Occipital lobe (tissue), 2 donors: ENCODE data around the gene MIPOL1. TPM values are rescaled to one million over a fixed set of nuclear protein-coding genes. Genes with fewer than 3 reads are reported as not detected.
"Not testable (repeated sequence)": the region's sequence is repeated elsewhere in the genome, so short reads cannot be mapped to it uniquely, and the experiment has no call there.

ENCODE experiments used
- DNase-seq: peaks from one replicate; lab custom pipeline; 2025; lab: John Stamatoyannopoulos, UW
- total RNA-seq: library from RNA; depleted of rRNA; stranded (reverse); fragments of >200 nt; gene quantifications from one replicate; pipeline ENCODE4 v1.2.3, GENCODE V29; 2014

MIPOL1 gene
- total RNA-seq, 1 donor from 2014 or later, result 29.9 TPM

- no peak for DNase-seq
Observed at GRCh38 chr14:37232907-37233481, 35.3 kb downstream of the MIPOL1 start.

- DNase-seq, result no peak
Observed at GRCh38 chr14:37234222-37234621, 36.5 kb downstream of the MIPOL1 start.

DNA sequence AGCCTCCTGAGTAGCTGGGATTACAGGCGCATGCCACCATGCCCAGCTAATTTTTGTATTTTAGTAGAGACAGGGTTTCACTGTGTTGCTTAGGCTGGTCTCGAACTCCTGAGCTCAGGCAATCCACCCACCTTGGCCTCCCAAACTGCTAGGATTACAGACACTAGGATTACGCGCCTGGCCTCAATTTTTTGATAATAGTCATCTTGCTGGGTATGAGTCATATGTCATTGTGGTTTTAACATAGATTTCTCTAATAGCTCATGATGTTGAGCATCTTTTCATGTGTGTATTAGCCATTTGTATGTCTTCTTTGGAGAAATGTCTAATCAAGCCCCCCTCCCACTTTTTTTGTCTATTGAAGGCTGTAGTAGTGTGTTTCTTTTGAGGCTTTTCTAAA is 38.3 kb downstream of the MIPOL1 start:
- not testable (repeated sequence) for DNase-seq

GRCh38 chr14:37237094-37237493 is 39.4 kb downstream of the MIPOL1 start:
- DNase-seq, result no peak

DNA sequence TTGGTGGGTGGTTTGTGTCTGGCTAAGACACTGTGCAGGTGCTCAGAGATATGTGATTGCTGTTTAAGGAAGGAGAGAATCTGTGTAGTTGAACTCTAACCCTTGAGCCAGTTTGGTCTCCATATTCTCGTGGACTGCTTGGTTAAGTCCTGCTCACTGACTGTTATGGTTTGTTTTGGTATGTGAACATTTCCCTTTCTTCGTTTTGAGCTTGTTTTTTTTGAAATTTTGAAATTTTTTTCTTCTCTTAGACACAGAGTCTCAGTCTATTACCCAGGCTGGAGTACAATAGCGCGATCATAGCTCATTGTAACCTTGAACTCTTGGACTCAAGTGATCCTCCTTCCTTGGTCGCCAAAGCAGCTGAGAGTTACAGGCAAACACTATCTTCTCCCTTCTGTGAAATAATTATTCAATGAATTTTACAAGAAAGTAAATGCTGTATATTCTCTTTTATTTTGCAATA is 40.0 kb downstream of the MIPOL1 start:
- no peak for DNase-seq

DNA sequence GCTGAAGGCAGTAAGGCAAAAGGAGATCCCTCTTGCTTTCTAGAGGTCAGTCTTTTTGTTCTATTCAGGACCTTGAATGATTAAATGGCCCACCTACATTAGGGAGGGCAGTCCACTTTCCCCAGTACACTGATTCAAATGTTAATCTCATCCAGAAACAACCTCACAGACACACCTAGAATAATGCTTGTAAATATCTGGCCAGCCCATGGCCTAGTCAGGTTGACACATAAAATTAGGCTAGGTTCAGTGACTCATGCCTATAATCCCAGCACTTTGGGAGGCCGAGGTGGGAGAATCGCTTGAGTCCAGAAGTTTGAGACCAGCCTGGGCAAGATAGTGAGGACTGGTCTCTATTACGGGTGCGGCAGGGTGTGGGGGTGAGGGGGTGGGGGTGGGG is 43.5 kb downstream of the MIPOL1 start:
- DNase-seq, result no peak

DNA sequence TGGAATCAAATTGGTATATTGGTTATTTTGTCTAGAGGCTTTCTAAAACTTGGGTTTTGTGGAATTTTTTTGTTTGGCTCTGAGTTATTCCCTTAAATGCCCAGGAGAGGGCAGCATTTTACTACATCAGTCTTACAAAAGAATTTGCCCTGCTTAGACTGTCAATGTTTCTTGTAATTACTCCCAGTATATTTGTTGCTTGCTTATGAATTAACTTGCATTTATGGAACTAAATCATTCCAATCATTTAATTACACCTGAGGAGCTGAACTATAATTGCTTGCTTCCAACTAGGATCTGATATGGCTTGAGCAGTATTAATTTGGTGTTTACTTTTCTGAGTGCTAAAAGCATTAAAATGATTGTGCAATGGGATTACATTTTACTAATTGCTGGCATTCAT is 48.7 kb downstream of the MIPOL1 start:
- no peak for DNase-seq

GRCh38 chr14:37247791-37248461 is 50.2 kb downstream of the MIPOL1 start:
- no peak for DNase-seq

DNA sequence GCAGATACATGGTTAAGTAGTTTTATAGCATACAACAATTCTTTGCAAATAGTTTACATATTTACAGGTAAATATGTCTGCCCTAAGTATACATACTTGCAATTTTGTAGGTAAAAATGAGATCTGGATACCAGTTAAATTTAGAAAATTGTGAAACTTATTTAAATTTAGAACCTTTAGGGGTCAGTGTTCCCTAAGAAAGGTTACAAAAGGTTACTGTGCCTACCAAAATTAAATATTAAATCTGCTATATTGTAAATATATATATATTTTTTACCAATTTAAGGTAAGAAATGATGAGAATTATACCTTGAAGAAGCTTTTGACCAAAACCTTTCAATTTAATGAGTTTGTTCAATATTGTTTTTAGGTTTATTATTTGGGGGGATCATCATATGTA is 54.0 kb downstream of the MIPOL1 start:
- DNase-seq, result no peak

- DNase-seq, result no peak
Observed at GRCh38 chr14:37252434-37252833, 54.7 kb downstream of the MIPOL1 start.

- DNase-seq, result no peak
Observed at GRCh38 chr14:37253905-37254304, 56.2 kb downstream of the MIPOL1 start.

GRCh38 chr14:37254411-37254947 is 56.7 kb downstream of the MIPOL1 start:
- no peak for DNase-seq

DNA sequence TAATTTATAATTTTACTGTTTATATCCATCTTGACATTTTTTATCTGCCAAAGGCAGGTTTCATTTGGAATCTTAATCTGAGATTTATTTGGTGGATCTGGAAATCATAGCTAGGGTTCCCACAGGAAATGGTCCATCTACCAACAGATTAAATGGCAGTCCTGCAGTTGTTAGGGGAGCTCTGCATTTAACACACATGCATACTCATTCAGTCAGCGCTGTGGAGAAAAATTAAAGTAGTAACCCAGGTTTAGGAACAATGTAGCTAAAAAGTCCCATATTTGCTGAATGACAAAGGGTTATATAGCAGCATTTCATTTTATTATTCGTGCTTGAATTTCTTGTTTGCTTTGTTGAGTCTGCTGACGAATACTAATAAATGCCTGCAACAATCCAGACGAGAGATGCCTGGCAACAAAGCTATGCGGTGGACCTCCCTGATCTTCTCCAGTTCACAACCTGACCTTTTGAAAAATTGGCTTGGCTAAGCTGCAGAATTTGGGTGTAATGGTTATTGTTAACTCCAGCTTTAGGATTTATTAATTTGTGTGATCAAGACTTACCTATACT is 59.8 kb downstream of the MIPOL1 start:
- DNase-seq, result no peak

GRCh38 chr14:37262649-37263048 is 64.9 kb downstream of the MIPOL1 start:
- no peak for DNase-seq

DNA sequence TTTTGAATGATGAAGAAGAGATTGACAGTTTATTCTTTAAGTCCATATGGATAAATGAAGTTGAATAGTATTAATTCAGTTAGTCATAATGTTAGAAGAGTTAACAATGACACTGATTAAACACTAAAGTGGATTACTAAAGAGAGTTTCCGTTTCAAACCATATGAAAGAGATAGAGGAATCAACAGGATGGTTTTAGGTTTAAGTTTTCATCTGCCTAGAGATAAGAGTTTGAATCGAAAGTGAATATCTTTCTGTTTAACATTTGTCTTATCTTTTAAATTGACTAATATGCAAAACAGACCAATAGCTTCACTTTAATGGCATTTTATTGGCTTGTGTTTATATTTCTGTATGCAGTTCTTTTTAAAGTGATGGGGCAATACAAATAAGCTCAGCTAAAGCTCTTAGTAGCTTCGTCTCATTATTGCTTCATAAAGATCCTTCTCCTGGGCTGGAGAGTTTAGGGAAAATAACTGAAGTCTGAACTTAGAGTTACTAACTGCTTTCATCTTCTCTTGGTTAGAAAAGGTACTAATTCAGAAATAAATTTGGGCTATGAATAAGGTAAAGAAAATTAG is 66.0 kb downstream of the MIPOL1 start:
- no peak for DNase-seq

DNA sequence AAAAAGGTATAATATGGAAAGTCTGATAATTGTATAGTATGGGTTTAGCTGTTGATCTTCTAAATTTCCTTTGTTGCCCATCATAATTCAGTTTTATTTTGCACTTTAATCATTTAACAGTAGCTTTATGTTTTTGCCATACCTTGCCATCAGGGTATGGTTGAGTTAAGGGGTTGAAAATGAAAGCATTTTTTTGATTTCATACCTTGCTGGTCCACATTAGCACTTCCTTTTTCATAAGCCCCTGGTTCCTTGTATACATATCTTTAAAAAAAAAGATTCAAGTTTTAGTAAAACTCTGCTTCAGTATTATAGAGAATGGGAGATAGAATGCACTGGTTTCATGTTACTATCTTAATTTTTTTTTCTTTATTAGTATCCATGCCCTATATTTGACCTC is 71.1 kb downstream of the MIPOL1 start:
- no peak for DNase-seq

GRCh38 chr14:37270629-37271028 is 72.9 kb downstream of the MIPOL1 start:
- no peak for DNase-seq

DNA sequence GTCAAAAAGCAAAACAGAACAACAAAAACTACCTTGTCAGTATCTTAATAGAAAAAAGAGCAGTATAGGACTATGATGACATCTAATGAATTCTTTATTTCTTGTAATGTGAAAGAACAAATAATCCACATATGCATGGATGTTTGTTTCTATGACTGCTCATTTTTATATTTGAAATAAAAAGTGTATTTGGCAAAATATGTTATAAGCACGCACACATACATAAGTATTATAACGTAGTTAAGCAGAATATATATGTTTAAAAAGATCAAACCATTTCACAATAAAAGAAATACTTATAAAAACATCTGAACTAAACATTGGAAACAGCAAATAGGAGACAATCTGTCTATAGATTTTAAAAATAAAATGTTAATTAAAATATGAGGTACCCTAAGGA is 74.8 kb downstream of the MIPOL1 start:
- DNase-seq, result no peak

DNA sequence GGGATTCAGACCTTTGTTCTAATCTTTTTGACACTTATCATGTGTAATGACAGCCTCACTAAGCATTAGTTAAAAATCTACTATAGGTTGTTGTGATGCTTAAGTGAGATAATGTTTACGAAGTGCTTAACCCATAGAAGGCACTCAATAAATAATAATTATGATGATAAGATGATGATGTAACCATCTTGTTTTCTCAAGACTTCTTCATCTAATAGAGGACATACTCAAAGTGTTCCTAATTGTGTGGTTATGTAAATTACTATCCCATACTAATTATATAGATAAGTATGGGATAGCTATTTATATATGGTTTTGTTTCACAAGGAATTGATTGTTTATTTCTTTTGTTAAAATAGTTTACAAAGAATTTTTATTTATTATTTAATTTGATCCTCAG is 76.9 kb downstream of the MIPOL1 start:
- DNase-seq, result no peak

DNA sequence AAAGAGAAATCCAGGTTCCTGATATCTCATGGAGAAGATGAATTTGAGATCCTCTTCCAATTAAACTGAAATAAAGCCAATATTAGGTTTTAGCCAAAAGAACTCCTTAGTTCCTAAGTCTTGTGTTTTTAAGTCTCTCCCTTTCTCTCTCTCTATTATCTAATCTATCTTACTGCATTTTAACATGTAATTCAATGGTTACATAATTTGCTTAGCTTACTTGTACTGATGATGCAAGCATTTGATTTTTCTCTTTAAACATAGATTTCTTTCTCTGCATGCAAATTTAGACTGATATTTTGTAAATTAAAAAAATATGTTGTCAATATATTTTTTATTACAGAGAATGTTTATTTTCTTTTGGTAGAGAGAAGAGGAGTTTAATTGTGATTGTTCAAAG is 78.2 kb downstream of the MIPOL1 start:
- no peak for DNase-seq

GRCh38 chr14:37278636-37279538 is 81.2 kb downstream of the MIPOL1 start:
- no peak for DNase-seq
